GM12872 (cell line): ENCODE data around the gene ODAM.

ENCODE experiments used
- TF ChIP-seq, protein P1 (sequence below): IDR thresholded peaks from 3 replicates; pipeline ENCODE4 v1.5.1; 2011; ENCODE audit warnings: low read depth, mild to moderate bottlenecking, low read length, moderate library complexity; ENCODE audit not compliant: insufficient read depth

Gene ODAM, protein sequence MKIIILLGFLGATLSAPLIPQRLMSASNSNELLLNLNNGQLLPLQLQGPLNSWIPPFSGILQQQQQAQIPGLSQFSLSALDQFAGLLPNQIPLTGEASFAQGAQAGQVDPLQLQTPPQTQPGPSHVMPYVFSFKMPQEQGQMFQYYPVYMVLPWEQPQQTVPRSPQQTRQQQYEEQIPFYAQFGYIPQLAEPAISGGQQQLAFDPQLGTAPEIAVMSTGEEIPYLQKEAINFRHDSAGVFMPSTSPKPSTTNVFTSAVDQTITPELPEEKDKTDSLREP

DNA sequence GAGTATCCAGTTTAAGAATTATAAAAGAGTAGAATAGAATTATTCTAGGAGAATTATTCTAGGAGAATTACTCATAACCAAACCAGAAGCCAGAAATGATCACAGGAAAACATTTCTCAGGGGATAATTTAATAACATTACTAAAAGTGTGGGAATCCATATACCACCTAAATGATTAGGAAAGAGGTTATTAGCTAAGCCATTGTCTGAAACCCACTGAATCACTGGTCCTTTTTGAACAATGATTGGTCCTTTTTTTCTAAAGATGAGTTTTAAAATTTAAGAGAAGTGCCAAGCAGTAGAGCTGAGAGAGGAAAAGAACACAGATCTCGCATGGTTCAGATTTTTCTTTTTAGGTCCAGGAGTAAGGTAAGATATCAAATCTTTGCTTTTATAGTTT is at the start of gene ODAM:
Gene ODAM (plus strand): TSS at position 301 of the 400 bp plus-strand sequence. CDS start 819 bp downstream, outside the sequence.
- TF ChIP-seq, protein P1, sequence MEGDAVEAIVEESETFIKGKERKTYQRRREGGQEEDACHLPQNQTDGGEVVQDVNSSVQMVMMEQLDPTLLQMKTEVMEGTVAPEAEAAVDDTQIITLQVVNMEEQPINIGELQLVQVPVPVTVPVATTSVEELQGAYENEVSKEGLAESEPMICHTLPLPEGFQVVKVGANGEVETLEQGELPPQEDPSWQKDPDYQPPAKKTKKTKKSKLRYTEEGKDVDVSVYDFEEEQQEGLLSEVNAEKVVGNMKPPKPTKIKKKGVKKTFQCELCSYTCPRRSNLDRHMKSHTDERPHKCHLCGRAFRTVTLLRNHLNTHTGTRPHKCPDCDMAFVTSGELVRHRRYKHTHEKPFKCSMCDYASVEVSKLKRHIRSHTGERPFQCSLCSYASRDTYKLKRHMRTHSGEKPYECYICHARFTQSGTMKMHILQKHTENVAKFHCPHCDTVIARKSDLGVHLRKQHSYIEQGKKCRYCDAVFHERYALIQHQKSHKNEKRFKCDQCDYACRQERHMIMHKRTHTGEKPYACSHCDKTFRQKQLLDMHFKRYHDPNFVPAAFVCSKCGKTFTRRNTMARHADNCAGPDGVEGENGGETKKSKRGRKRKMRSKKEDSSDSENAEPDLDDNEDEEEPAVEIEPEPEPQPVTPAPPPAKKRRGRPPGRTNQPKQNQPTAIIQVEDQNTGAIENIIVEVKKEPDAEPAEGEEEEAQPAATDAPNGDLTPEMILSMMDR, result no peak

DNA sequence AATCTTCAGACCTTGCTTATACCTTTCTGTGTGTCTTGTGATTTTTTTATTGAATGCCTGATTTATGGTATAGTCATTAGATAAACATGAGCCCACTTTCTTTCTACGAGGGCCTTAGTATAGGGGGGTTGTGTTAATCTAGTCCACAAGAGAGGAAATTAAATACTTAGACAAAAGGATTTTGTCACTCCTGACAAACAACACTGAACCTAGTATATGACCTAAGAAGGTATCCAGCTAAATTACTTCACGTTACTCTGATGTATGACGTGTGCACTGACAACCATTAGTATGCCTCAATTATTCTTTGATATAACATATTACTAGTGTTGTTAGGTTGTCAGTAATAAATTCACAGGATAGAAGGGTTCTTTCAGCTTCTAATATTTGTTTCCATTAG is 44.3 kb upstream of the ODAM start:
- TF ChIP-seq, protein P1, result no peak

DNA sequence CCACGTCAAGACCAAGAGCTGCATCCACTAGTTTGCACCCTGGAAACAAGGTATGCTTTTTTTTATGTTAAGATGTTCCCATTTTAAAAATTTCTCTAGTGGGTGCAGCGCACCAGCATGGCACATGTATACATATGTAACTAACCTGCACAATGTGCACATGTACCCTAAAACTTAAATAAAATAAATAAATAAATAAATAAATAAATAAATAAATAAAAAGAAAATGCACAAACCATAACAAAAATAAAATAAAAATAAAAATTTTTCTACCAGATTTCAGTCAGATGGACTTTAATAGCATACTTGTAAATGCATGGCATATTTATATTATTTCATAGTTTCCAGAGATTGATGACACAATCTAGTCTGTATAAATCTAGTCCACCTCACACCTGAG is 43.4 kb upstream of the ODAM start:
- TF ChIP-seq, protein P1, result no peak

DNA sequence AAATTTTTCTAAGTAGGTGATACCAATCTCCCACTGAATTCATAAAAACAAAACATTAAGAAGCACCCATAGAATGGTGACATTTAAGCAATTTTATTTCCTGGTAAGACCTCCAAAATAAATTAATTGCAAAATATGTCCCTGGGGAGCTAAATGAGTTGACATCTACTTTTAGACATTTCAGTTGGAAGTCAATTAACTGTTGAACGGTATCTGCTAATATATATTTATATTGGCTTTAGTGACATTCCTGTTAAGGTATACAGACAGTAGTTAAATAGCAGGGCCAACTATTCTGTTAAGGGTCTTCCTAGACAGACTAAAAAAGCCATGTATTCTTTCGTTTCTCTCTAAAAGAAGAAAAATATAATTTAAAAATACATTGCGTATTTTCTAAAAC is 41.6 kb upstream of the ODAM start, which contains the start of gene PRR27:
Gene PRR27 (plus strand): TSS at position 301 of the 400 bp plus-strand sequence. CDS start 139 bp downstream, outside the sequence.
- TF ChIP-seq, protein P1, result no peak

DNA sequence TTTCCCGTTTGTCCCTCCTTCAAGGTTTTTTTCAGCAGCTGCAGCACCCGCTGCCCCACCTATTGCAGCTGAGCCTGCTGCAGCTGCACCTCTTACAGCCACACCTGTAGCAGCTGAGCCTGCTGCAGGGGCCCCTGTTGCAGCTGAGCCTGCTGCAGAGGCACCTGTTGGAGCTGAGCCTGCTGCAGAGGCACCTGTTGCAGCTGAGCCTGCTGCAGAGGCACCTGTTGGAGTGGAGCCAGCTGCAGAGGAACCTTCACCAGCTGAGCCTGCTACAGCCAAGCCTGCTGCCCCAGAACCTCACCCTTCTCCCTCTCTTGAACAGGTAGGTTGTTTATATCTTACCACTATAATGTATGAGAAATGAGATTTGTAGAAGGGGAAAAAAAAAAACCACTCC is 36.9 kb upstream of the ODAM start:
- TF ChIP-seq, protein P1, result no peak

DNA sequence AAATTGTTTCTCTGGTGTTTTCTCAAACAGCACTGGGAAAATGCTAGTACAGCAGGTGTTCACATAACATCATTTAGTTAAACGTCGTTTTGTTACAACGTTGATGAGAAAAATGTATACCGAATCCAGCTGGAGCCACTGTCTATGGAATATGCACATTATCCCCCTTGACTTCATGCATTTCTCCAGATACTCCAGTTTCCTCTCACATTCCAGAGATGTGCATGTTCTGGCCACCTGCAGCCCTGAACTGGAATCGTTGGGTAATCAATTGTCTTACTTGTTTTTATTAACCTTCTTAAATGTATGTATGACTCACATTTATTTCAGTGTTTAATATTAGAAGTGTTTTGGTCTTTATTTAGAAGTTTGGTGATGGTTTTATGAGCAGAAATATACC is 18.4 kb upstream of the ODAM start:
- TF ChIP-seq, protein P1, result no peak

DNA sequence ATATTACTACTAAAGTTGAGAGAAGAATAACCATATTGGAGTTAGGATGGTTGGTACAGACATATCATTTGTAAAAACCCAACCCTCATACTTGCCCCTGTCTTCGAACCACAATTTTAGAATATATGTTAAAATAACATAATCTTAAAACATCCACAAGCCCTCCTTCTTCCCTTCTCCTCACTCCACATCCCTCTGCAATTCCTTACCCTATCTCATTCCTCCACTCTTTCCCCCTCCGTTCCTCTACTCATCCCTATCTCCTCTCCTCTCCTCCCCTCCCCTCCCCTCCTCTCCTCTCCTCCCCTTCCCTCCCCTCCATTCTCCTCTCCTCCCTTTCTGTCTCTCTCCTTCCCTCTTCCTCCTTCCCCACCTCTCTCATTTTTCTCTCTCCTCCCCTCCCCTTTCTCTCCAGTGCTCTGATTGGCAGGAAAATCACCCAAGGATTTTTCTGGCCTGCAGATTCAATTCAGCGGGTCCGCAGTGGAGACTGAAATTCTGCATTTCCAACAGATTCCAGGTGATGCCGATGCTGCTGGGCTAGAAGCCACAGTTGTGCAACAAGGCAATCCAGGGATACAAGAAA is 17.4 kb upstream of the ODAM start:
- TF ChIP-seq, protein P1, result no peak
